Measurements from ENCODE around the gene ABCB8. TPM values are rescaled to one million over a fixed set of nuclear protein-coding genes. Genes with fewer than 3 reads are reported as not detected.

The ABCB8 gene
- total and polyA plus RNA-seq, 4 donors: 12.4 to 30.2 (median 22.5) TPM

GRCh38 chr7:150999001-150999400 is 29.2 kb upstream of the ABCB8 start:
- no peaks in the 10 kb centered on the region for H3K36me3 ChIP-seq (ENCODE audit: control insufficient read depth in 4 of 4, insufficient read depth in 3 of 4, low read depth in 1 of 4, low read length in 3 of 4)

GRCh38 chr7:150999497-151000230 is 28.6 kb upstream of the ABCB8 start:
- Histone ChIP-seq H3K9ac (ENCODE audit: low read depth in 1 of 2, low read length in 2 of 2) (no peak overlapping the region), H3K27me3 (ENCODE audit: control insufficient read depth in 4 of 4, insufficient read depth in 4 of 4, low read length in 3 of 4) (no peaks in the 10 kb centered on the region), H3K4me1 (ENCODE audit: control insufficient read depth in 4 of 4, insufficient read depth in 4 of 4, low read length in 3 of 4) (no peaks in the 10 kb centered on the region), H3K27ac (ENCODE audit: low read depth in 1 of 2, low read length in 2 of 2) (no peak overlapping the region), H3K36me3 (ENCODE audit: control insufficient read depth in 4 of 4, insufficient read depth in 3 of 4, low read depth in 1 of 4, low read length in 3 of 4) (no peaks in the 10 kb centered on the region), H3K4me3 (ENCODE audit: low read depth in 1 of 3, low read length in 3 of 3) (no peak overlapping the region), H3K9me3 (ENCODE audit: control insufficient read depth in 4 of 4, low read length in 3 of 4) (no peaks in the 10 kb centered on the region)
- TF ChIP-seq REST (IDR thresholded peaks at IDR 0.05) (no peak), RXRA (IDR thresholded peaks at IDR 0.05) (no peak), JUND (IDR thresholded peaks at IDR 0.05) (no peak), YY1 (IDR thresholded peaks at IDR 0.05) (no peak), NR2F2 (IDR thresholded peaks at IDR 0.05) (no peak), FOXA2 (IDR thresholded peaks at IDR 0.05) (no peak), EGR1 (IDR thresholded peaks at IDR 0.05; ENCODE audit: low read depth in 2 of 2) (no peak), FOXA1 (IDR thresholded peaks at IDR 0.05) (no peak)
- TF ChIP-seq, protein P1, sequence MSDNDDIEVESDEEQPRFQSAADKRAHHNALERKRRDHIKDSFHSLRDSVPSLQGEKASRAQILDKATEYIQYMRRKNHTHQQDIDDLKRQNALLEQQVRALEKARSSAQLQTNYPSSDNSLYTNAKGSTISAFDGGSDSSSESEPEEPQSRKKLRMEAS (IDR thresholded peaks at IDR 0.05): no peak
- WGBS: 86% methylated on average over 5 of the region's 5 CpGs
- no peak for DNase-seq (ENCODE audit: low spot score)

More at GRCh38 chr7:150999001-150999400, 29.2 kb upstream of the ABCB8 start:
- no peak for TF ChIP-seq HNF4G (IDR thresholded peaks at IDR 0.05)
- TF ChIP-seq REST (IDR thresholded peaks at IDR 0.05): no peak
- TF ChIP-seq NR2F2 (IDR thresholded peaks at IDR 0.05): no peak
- no peak for TF ChIP-seq EGR1 (IDR thresholded peaks at IDR 0.05; ENCODE audit: low read depth in 2 of 2)
- TF ChIP-seq, protein P2, sequence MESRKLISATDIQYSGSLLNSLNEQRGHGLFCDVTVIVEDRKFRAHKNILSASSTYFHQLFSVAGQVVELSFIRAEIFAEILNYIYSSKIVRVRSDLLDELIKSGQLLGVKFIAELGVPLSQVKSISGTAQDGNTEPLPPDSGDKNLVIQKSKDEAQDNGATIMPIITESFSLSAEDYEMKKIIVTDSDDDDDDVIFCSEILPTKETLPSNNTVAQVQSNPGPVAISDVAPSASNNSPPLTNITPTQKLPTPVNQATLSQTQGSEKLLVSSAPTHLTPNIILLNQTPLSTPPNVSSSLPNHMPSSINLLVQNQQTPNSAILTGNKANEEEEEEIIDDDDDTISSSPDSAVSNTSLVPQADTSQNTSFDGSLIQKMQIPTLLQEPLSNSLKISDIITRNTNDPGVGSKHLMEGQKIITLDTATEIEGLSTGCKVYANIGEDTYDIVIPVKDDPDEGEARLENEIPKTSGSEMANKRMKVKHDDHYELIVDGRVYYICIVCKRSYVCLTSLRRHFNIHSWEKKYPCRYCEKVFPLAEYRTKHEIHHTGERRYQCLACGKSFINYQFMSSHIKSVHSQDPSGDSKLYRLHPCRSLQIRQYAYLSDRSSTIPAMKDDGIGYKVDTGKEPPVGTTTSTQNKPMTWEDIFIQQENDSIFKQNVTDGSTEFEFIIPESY (IDR thresholded peaks at IDR 0.05): no peak
- Histone ChIP-seq H3K27ac (ENCODE audit: low read depth in 1 of 2, low read length in 2 of 2) (no peak overlapping the region), H3K27me3 (ENCODE audit: control insufficient read depth in 4 of 4, insufficient read depth in 4 of 4, low read length in 3 of 4) (no peaks in the 10 kb centered on the region), H3K4me3 (ENCODE audit: low read depth in 1 of 3, low read length in 3 of 3) (no peak overlapping the region), H3K9me3 (ENCODE audit: control insufficient read depth in 4 of 4, low read length in 3 of 4) (no peaks in the 10 kb centered on the region), H3K4me1 (ENCODE audit: control insufficient read depth in 4 of 4, insufficient read depth in 4 of 4, low read length in 3 of 4) (no peaks in the 10 kb centered on the region), H3K9ac (ENCODE audit: low read depth in 1 of 2, low read length in 2 of 2) (no peak overlapping the region)
- 87% methylated on average over 12 of the region's 12 CpGs for WGBS
- DNase-seq (ENCODE audit: low spot score): no peak

Data from liver (tissue), 9 donors.